Activated naive CD8-positive, alpha-beta T cell treated with anti-CD3 and anti-CD28 coated beads for 36 hours (primary cell): ENCODE measurements around the gene ARHGEF25. TPM values are rescaled to one million over a fixed set of nuclear protein-coding genes. Genes with fewer than 3 reads are reported as not detected.
"Not testable (repeated sequence)": the region's sequence is repeated elsewhere in the genome, so short reads cannot be mapped to it uniquely, and the experiment has no call there.

Experiments used
- DNase-seq: peaks from one replicate; pipeline ENCODE4 v3.0.0; 2021
- H3K27ac Mint-ChIP-seq: one replicate; pipeline ENCODE4 v1.8.0; 2022; ENCODE audit warnings: mild to moderate bottlenecking, moderate library complexity, mixed read lengths
- H3K27me3 Mint-ChIP-seq: one replicate; pipeline ENCODE4 v1.8.0; 2022; ENCODE audit warnings: mild to moderate bottlenecking, mixed read lengths
- H3K36me3 Mint-ChIP-seq: one replicate; pipeline ENCODE4 v1.8.0; 2021; ENCODE audit warnings: mild to moderate bottlenecking, mixed read lengths
- H3K4me1 Mint-ChIP-seq: one replicate; pipeline ENCODE4 v1.8.0; 2021; ENCODE audit warnings: mixed read lengths
- H3K4me3 Mint-ChIP-seq: one replicate; pipeline ENCODE4 v1.8.0; 2022; ENCODE audit warnings: mild to moderate bottlenecking, moderate library complexity, mixed read lengths
- H3K9me3 Mint-ChIP-seq: one replicate; pipeline ENCODE4 v1.8.0; 2022; ENCODE audit warnings: mixed read lengths
- total RNA-seq, 2 experiments: library from RNA; stranded (reverse); gene quantifications; one replicate each; pipeline ENCODE4 v1.2.3, GENCODE V29; 2021

ARHGEF25 gene
- total RNA-seq, 2 experiments from 2014 or later: 1.9 to 2.2 TPM

- no peak for DNase-seq
- Mint-ChIP-seq H3K4me3 (no peak overlapping the region), H3K9me3 (no peaks in the 10 kb centered on the region), H3K4me1 (peaks cover 9% of the 10 kb centered on the region), H3K27me3 (peaks cover 86% of the 10 kb centered on the region), H3K27ac (no peak overlapping the region), H3K36me3 (no peaks in the 10 kb centered on the region)
Measured at GRCh38 chr12:57628280-57629191, 17.3 kb downstream of the ARHGEF25 start.

- Mint-ChIP-seq H3K9me3 (no peaks in the 10 kb centered on the region), H3K4me1 (peaks cover 9% of the 10 kb centered on the region), H3K27ac (no peak overlapping the region), H3K4me3 (no peak overlapping the region), H3K27me3 (peaks cover 81% of the 10 kb centered on the region), H3K36me3 (no peaks in the 10 kb centered on the region)
- DNase-seq: no peak
Measured at GRCh38 chr12:57629897-57630471, 18.7 kb downstream of the ARHGEF25 start.

- no peaks in the 10 kb centered on the region for H3K9me3 Mint-ChIP-seq
- peaks cover 80% of the 10 kb centered on the region for H3K27me3 Mint-ChIP-seq
- no peak for DNase-seq
- H3K4me1 Mint-ChIP-seq: peaks cover 9% of the 10 kb centered on the region
- no peak overlapping the region for H3K27ac Mint-ChIP-seq
- H3K36me3 Mint-ChIP-seq: no peaks in the 10 kb centered on the region
- no peak overlapping the region for H3K4me3 Mint-ChIP-seq
Measured at GRCh38 chr12:57630891-57631433, 19.7 kb downstream of the ARHGEF25 start.

DNA sequence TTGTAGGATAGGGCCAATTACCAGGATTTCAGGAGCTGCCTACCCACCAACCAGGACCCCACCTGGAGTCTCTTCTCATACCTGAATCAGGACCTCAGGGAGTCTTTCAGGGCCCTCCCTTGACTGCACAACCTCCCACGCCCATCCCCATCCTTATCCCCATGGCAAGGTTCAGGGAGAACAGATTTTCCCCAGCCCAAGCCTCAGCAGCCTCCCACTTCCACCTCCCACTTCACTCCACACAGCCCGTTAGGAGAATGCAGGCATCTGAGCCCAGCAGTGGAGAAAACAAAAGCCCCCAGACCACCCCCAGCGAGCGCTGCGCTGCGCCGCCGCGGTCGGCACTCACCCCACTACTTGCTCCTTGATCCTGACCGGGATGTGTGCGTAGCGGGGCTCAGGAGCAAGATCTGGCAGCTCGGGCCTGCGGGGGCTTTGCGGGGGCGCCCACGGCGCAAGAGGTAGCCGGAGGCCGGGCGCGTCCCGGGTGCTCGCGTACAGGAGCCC, 20.4 kb downstream of the ARHGEF25 start:
- Mint-ChIP-seq H3K9me3 (no peaks in the 10 kb centered on the region), H3K27ac (no peak overlapping the region), H3K27me3 (peaks cover 73% of the 10 kb centered on the region), H3K4me3 (no peak overlapping the region), H3K4me1 (peaks cover 9% of the 10 kb centered on the region), H3K36me3 (no peaks in the 10 kb centered on the region)
- no peak for DNase-seq

- Mint-ChIP-seq H3K27ac (no peak overlapping the region), H3K27me3 (peaks cover 68% of the 10 kb centered on the region)
Measured at GRCh38 chr12:57632073-57632957, 21.1 kb downstream of the ARHGEF25 start.

DNA sequence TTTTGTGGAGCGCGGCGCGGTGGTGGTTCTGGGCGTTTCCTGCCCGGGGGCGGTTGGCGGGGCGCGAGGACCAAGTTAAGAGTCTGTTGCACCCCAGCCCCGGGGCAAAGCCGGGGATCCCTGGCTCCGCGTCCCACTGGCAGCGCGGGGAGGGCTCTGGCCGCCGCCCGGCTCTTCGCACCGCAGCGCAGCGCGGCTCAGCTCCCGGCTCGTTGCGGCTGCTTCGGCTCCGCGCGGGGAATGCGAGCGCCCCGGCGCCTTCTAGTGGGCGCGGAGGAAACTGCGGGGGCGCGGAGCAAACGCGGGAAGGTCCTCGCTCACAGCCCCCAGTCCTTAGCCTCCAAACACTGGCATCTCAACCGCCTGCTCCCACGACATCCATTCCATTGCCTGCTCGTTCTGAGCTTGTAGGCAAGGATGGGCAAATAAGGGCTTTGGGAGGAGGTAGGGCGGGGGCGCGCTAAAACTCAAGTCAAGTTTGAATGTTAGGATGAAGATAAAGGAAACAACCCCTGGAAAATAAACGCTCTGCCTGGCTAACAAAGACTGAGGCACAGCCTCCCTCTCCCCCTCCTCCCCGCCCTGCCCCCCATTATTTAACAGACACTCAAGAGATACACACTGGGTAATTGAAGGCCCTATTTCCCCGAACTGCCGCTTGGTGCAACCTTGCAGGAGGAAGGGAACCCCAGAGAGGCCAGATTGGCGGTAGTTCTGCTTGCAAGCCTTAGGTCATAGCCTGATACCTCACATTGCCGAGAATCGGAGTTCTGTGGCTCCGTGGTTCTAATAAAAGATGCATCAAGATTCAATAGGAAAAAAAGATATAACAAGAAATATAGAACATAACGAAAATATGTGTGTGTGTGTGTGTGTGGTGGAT, 22.0 kb downstream of the ARHGEF25 start, which contains the start of gene B4GALNT1:
Gene B4GALNT1 (minus strand): TSS at position 244 of the 883 bp plus-strand sequence. CDS start 1,069 bp downstream, outside the sequence.
- Mint-ChIP-seq H3K9me3 (no peaks in the 10 kb centered on the region), H3K27ac (no peak within 1 kb of the TSS), H3K27me3 (peaks cover 63% of the 10 kb centered on the region), H3K4me3 (peak within 1 kb of the TSS; percentile 68), H3K4me1 (peaks cover 7% of the 10 kb centered on the region), H3K36me3 (no peaks in the 10 kb centered on the region)
- peak; percentile 79 for DNase-seq

More at GRCh38 chr12:57632073-57632957, 21.1 kb downstream of the ARHGEF25 start:
- Mint-ChIP-seq H3K4me1 (peaks cover 7% of the 10 kb centered on the region), H3K9me3 (no peaks in the 10 kb centered on the region), H3K36me3 (no peaks in the 10 kb centered on the region), H3K4me3 (peak overlapping the region; percentile 68)
- no peak for DNase-seq

GRCh38 chr12:57636731-57637130, 25.5 kb downstream of the ARHGEF25 start:
- H3K4me1 Mint-ChIP-seq, H3K4me3 Mint-ChIP-seq, H3K27ac Mint-ChIP-seq, H3K36me3 Mint-ChIP-seq, H3K9me3 Mint-ChIP-seq, DNase-seq: not testable (repeated sequence)
- H3K27me3 Mint-ChIP-seq: peaks cover 44% of the 10 kb centered on the region

DNA sequence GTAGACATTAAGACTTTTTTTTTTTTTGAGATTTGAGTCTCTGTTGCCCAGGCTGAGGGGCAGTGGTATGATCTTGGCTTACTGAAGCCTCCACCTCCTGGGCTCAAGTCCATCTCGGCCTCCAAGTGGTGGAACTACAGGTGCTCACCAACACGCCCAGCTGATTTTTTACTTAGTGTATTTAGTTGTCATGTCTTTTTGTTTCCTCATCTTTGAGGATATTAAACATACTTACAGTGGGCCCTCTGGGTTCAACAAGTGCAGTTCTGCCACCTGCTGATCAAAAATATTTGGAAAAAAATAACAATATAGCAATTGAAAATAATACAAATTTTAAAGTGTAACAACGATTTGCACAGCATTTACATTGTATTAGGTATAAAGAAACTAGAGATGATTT, 26.1 kb downstream of the ARHGEF25 start:
- Mint-ChIP-seq H3K27ac (no peak overlapping the region), H3K4me3 (no peak overlapping the region), H3K4me1 (peaks cover 5% of the 10 kb centered on the region), H3K36me3 (no peaks in the 10 kb centered on the region), H3K27me3 (peaks cover 38% of the 10 kb centered on the region), H3K9me3 (no peaks in the 10 kb centered on the region)
- DNase-seq: no peak

GRCh38 chr12:57638096-57638495, 26.9 kb downstream of the ARHGEF25 start:
- H3K4me1 Mint-ChIP-seq: peaks cover 5% of the 10 kb centered on the region
- H3K36me3 Mint-ChIP-seq: no peaks in the 10 kb centered on the region
- no peak for DNase-seq
- H3K9me3 Mint-ChIP-seq: no peaks in the 10 kb centered on the region
- H3K27me3 Mint-ChIP-seq: peaks cover 37% of the 10 kb centered on the region
- no peak overlapping the region for H3K4me3 Mint-ChIP-seq
- no peak overlapping the region for H3K27ac Mint-ChIP-seq

GRCh38 chr12:57640175-57641042, 29.2 kb downstream of the ARHGEF25 start:
- H3K4me1 Mint-ChIP-seq: no peaks in the 10 kb centered on the region
- peaks cover 1% of the 10 kb centered on the region for H3K9me3 Mint-ChIP-seq
- peaks cover 19% of the 10 kb centered on the region for H3K27me3 Mint-ChIP-seq
- no peak overlapping the region for H3K27ac Mint-ChIP-seq
- H3K36me3 Mint-ChIP-seq: no peaks in the 10 kb centered on the region
- no peak for DNase-seq
- no peak overlapping the region for H3K4me3 Mint-ChIP-seq

DNA sequence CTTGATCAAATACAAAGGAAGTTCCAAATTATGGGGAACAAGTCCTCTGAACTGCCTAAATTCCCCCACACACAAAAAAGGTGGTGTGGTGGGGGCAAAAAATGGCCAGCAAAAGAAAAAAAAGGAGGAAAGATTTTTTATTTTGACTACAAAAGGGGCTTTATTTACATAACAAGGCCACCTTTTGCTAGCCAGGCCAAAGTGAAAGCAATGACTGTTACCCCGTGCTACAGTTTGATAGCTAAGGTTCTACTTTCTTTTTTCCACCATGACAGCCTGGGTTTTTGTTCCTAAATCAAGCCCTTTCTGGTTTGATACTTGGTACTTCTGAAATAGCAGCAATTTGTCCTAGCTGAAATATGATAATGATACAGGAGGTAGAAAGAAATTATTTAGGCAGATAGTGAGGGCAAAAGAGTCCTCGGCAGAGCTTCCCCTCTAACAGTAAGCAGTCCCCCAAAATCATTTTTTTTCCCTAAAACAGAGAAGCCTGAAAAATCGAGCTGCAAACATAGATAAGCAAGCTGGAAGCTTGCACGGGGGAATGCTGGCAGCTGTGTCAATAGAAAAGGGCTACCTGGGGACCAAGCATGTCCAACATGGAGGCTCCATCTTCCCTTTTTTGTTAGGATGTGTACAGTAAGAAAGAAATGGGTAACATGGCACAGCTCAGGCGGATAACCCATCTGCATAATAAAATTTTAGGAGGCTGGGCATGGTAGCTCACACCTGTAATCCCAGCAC, 30.6 kb downstream of the ARHGEF25 start:
- Mint-ChIP-seq H3K36me3 (peaks cover 1% of the 10 kb centered on the region), H3K27ac (no peak overlapping the region), H3K4me1 (no peaks in the 10 kb centered on the region), H3K9me3 (peaks cover 3% of the 10 kb centered on the region), H3K4me3 (no peak overlapping the region), H3K27me3 (peaks cover 16% of the 10 kb centered on the region)
- no peak for DNase-seq

GRCh38 chr12:57645990-57646658, 34.9 kb downstream of the ARHGEF25 start:
- not testable (repeated sequence) for DNase-seq, H3K4me1 Mint-ChIP-seq, H3K27ac Mint-ChIP-seq, H3K27me3 Mint-ChIP-seq, H3K36me3 Mint-ChIP-seq, H3K9me3 Mint-ChIP-seq, H3K4me3 Mint-ChIP-seq
